Adrenal gland (tissue), 5 donors: ENCODE data around the gene G6PC2.

Experiments
- POLR2A ChIP-seq, 2 donors: fragments of 450-650 bp; IDR thresholded peaks; one replicate each; pipeline ENCODE4 v1.6.1; 2017; ENCODE audit warnings: antibody characterized with exemption in 2 of 2, mild to moderate bottlenecking in 2 of 2, moderate library complexity in 1 of 2
- TF ChIP-seq, protein P1 (sequence below), 6 experiments: fragments of 450-650 bp in 4 of 6; fragments of 200-600 bp in 2 of 6; sonication (generic) in 1 of 6; IDR thresholded peaks; 1 replicate in 5 of 6; 2 replicates in 1 of 6; pipeline versions ENCODE4 v1.5.1 to v1.8.0; 2016 to 2021; ENCODE audit warnings: antibody characterized with exemption in 6 of 6, mild to moderate bottlenecking in 2 of 6, moderate library complexity in 1 of 6
- donor health status: DM: no; HTN: no; CAD: no.

GRCh38 chr2:168935810-168936581 is 34.9 kb downstream of the G6PC2 start:
- TF ChIP-seq, protein P1, sequence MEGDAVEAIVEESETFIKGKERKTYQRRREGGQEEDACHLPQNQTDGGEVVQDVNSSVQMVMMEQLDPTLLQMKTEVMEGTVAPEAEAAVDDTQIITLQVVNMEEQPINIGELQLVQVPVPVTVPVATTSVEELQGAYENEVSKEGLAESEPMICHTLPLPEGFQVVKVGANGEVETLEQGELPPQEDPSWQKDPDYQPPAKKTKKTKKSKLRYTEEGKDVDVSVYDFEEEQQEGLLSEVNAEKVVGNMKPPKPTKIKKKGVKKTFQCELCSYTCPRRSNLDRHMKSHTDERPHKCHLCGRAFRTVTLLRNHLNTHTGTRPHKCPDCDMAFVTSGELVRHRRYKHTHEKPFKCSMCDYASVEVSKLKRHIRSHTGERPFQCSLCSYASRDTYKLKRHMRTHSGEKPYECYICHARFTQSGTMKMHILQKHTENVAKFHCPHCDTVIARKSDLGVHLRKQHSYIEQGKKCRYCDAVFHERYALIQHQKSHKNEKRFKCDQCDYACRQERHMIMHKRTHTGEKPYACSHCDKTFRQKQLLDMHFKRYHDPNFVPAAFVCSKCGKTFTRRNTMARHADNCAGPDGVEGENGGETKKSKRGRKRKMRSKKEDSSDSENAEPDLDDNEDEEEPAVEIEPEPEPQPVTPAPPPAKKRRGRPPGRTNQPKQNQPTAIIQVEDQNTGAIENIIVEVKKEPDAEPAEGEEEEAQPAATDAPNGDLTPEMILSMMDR (IDR thresholded peaks at IDR 0.05) = no peak
- no peak for TF ChIP-seq POLR2A (IDR thresholded peaks at IDR 0.05)
